Measurements from ENCODE around the gene PPP1CA.
"Not testable (repeated sequence)": the region's sequence is repeated elsewhere in the genome, so short reads cannot be mapped to it uniquely, and the experiment has no call there.

The PPP1CA gene

DNA sequence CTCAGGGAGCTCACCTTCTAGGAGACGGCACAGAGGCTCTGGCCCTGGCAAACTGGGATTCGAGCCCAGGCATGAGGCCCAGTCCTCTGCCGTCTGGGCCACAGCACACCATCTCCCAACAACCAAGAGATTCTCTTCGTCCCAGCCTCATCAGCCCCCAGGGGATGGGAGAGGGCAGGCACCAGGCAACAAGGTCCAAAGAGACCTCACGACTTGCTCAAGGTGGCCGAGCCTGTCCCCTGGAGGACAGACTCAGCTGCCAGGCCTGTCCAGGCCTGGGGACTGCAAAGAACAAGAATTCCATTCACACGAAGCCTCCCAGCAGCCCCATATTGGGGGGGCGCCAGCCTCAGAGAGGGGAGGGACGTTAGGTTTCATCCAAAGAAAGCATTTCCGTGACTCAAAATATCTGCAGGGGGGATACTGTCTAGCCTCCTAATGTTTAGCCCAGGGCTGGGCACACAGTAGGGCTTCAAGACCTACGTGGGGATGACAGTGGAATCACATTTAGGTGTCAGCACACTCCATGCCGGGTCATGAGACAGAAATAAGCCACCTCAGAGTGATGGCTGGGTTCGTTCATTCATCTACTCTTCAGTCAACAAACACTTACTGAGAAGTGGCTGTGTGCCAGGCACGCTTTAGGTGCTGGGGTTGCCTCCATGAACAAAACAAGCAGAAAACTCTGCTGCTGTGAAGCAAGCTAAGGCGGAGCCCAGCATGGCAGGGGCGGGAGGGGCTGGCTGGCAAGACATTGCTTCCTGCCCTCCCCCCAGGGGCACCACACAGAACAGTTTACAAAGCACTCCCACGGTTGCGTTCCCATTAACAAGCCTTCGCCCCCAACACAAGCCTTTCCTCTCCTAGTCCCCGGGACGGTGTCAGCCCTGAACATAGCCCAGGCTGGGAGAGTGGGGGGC, 15.0 kb upstream of the PPP1CA start:
- no peak for DNase-seq

DNA sequence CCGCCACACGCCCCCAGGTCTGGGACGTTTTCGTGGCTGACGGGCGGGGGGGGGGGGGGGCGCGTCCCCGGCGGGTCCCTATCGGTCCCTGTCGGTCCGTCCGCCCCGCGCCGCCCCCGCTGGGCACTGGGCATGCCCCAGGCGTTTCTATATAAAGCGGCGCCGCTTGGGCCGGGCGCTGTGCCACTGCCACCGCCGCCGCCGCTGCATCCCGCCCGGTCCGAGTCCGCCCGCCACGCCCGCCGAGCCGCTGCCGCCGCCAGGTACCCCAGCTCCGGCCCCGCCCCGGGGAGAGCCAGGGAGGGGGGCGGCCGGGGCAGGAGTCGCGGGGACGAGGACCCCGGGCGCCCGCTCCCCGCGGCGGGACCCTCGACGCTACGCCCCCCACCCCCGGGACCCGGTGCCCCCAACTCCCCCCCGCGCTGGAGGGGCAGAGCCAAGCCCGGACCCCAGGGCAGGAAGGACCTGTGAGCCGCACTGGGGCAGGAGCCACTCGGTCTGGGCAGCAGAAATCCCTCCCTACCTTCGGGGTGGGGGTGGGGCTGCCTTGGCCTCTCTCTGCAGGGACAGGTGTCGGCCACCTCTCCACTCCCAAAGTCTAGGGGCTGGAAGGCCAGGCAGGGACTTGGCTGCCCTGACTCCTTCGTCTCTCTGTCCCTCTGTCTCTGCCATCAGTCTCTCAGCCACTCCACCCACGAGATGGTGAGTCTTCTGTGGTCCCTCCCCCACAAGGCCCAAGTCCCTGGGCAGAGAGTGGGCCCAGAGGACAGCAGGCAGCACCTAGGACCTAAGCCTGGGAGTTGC, 14.0 kb upstream of the PPP1CA start, which contains the start of gene CARNS1:
TSS of gene CARNS1 (plus strand) at position 178 of the 804 bp plus-strand sequence. CDS start at position 700, 522 bp downstream.
- DNase-seq = no peak

DNA sequence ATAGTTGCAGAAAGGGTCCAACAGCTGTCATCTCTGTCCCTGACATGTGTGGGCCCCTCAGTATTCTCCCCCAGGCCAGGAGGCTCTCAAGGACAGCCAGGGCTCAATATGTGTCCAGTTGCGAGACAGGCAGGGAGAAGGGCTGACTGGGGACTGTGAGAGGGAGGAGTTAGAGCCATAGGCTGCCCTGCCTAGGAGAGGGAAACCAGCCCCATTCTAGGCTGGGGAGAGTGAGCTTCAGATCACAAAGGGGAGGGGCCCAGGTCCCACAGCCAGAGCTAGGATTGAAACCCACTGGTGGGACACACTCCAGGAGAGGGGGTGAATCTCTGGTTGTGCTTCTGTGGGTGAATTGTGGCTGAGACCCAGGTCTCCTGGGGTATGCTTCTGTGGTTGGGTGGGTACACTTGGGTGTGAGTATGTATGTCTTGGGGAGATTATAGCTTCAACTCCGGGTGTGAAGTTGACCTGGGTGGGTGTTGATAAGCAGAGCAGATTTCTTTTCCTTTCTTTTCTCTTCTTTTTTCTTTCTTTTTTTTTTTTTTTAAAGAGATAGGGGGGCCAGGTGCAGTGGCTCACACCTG, 11.7 kb upstream of the PPP1CA start:
- no peak for DNase-seq

DNA sequence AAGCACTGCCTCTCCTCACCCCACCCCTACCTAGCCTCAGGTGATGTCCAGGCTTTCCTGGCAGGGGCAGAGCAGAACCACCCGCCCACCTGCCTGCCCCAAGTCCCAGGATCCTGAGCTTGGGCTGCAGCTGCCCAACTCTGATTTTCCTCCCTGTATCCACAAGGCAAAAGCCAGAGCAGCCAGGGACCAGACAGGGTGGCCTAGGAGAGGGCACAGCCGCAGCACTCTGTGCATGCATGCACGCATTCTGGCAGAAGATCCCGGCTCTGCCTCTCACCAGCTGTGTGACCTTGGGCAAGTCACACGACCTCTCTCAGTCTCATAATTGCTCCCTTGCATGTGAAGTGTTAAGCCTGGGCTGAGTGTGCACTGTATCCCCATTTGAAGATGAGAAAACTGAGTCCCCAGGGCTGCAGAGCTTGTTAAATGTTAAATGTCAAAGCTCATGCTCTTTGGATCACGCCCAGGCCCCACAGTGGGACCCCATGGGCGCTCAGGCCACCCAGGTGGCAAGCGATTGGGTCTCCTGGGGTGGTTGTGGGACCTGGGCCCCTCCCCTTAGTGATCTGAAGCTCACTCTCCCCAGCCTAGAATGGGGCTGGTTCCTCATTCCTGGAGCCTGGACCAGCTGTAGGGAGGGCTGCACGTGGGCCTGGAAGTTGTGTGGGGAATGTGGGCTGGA, 11.0 kb upstream of the PPP1CA start:
- DNase-seq = no peak

DNA sequence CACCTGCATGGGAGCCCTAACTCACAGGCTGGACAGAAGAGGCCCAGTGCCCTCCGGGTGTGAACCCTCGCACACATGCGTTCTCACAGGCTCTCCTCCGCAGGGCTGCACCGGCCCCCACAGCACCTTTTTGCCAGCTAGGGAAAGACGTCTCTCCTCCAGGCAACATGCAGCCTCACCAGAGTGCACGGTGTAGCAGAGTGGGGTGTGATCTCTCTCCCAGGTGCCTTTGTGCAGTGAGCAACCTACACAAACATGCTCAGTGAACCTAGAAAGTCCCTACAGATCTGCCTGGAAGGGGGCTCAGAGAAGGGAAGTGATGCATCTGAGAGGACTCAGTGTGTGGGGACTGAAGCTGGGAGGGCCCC, 10.1 kb upstream of the PPP1CA start:
- DNase-seq = no peak

DNA sequence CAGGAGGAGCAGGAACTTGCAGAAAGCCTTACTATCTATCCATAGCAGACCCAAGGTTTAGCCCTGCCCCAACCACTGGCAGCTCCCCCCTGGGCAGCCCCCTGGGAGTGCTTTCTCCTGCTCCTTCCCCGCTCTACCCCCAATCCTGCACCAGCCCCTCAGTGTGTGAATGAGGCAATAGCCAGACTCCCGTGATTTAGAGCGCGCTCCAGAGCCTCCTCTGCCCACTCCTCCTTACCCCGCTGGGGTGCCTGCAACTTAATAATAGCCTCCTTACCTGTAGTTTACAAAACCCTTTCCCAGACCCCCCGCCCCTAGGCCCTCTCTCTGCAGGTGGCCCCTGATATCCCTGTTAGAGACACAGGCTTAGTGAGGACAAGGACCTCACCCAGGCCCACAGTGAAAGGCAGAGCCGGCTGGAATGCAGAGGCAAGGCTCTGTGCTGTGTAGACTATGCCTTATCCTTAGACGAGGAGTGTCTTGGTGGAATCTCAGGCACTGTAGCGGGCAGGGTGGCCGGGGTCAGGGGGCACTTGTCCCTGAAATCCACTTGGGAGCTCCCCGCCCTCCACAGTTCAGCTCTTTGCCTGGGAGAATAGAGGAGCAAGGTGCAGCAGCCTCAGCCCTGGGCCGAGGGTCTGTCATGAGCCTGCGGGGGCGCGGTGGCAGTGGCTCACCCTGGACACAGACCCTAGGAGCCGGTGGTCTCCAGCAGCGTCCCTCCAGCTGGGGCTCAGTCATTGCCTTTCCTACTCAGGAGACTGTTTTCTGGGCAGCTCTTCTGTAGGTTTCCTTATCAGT, 9.5 kb upstream of the PPP1CA start:
- DNase-seq = no peak

DNA sequence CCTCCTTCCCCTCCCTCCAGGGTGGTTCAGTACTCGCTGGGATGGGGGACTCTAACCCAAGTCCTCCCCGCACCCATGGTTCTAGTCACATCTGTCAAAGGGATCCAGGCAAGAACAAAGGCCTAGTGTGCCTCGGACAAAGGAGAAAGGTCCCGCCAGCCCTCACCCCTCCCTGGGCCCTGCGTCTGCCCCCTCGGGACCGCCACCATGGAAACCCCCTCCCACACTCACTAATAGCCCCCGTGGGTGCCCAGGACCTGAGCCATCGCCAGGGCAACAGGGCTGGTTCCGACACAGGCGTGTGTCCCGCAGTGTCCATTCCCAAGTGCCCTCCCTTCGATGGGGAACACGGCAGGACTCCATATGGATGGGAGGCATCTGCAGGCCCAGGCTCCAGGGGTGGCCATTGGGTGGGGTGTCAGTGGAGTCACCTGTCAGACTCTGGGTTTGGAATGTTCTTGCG, 8.7 kb upstream of the PPP1CA start:
- DNase-seq = no peak

DNA sequence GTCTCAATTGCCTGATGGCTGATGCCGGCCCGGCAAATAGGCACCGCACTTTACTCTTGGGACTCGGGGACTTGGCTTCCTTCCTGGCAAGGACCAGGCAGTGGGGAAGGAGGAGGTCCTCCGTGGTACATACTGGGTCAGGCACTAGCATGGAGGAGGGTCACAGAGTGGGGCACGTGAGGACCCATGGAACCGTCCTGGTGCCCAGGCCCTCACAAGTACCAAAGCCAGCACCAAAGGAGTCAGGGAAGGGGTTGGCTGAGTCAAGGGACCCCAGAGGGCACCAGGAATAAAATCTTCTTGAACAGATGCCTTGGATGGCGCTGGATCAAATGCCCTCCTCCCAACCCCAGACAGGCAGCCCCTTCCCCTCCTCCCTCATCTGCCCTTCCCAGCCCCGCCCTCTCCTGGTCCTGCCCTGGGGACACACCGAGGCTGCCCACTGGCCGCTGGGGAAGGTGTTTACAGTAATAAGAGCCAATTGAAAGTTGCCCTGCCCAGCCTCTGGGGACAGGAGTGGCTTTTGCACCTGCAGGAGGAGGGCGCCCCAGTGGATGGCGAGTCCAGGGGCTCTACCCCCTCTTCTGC, 8.2 kb upstream of the PPP1CA start:
- DNase-seq = no peak

DNA sequence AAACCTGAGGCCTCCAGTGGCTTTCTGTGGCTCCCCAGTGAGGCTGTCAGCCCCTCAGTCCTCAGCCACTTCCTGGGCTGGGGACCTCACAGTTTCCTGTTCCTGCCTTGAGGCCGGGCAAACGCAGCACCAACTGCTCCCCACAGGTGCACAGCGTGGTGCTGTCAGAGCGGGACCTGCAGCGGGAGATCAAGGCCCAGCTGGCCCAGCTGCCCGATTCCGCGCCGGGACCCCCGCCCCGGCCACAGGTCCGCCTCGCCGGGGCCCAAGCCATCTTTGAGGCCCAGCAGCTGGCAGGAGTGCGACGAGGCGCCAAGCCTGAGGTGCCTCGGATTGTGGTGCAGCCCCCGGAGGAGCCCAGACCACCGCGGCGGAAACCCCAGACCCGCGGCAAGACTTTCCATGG, 7.6 kb upstream of the PPP1CA start:
- DNase-seq = no peak

DNA sequence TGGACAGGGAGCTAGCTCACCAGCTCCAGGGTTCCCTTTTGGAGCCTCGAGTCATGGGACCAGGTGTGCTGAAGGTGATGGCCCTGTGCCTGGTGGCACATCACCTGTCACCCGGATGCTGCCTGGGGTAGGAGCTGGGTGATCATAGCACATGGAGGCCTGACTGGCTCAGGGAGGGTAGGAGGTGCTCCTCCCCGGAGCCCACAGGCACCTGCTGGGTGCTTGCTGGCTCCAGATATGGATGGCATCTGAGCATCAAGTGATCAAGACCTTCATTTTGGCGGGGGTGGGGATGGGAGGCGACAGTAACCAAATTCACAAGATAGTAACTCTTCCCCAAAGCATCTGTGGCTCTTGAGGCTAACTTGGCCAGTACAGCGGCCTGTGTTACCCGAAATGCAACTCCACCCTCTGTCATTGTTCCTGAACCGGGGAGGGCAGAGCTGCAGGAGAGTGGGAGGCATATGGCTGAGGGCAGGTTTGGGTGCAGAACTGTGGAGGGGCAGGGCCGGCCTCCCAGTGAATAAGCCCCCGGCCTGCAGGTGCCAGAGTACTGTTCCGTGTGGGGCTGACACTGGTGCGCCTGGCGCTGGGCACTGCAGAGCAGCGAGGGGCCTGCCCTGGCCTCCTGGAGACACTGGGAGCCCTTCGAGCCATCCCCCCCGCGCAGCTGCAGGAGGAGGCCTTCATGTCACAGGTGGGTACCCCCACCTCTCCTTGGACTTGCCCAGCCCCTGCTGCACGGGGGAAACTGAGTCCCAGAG, 7.0 kb upstream of the PPP1CA start:
- no peak for DNase-seq

DNA sequence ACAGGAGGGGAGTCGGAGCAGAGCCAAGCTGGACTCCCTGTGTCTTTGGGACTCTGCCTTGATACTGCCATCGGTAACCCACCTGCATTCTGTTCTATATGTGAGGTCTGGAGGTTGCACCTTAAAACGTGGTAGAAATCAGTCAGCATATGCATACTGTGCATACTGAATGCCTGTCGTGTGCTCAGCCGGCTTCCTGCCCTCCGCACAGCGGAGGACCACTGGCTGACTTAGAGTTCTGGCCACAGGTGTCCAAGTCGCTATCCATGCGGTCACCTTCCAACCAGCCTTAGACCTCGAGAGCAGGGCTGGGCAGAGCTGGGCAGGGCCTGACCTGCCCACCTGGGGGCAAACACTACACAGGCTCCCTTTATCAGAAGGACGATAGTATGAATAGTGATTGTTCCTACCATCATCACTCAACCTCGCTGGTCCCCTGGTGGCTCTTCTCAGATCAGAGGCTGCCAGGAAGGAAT, 6.1 kb upstream of the PPP1CA start:
- no peak for DNase-seq

DNA sequence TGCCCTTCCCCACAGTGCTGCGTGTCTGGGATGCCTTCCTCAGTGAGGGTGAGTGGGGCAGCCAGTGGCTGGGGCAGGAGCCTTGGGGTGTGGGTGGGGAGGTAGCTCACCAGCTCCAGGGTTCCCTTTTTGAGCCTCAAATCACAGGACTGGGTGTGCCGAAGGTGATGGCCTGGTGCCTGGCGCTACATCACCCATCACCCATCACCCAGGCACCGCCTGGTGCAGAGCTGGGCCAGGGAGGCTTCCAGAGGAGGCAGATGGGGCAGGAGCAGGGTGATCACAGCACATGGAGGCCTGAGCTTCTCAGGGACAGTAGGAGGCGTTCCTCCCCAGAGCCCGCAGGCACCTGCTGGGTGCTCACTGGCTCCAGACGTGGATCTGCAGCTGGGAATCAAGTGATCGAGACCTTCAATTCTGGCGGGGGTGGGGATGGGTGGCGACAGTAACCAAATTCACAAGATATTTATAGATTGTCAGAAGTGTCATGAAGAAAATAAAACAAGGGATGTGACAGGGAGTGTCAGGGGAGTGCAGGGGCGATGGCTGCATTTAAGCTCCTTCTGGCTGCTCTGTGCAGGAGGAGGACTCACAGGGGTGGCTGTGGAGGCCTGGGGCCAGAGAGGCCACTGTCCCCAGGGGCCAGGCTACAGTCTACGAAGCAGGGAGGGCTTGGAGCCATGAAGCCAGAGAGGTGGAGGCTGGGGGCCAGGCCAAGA, 5.5 kb upstream of the PPP1CA start:
- DNase-seq = no peak

DNA sequence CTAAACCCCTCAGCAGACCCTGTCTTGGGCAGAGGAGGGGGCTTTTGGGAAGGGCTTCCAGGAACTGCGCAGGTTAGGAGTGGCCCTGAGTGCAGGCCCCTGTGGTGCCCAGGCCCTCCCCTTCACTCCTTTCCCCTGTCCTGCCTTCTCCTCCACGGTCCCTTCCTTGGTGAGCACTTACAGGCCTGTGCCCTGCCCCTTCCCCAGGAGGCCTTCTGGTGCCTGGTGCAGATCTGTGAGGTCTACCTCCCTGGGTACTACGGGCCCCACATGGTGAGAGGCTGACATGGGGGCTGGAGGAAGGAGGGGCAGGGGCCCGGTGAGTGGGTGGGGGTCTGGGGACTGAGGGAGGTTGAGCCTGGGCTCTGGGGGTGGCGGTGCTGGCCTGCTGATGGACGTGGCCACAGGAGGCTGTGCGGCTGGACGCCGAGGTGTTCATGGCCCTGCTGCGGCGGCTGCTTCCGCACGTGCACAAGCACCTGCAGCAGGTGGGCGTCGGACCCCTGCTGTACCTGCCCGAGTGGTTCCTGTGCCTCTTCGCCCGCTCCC, 4.8 kb upstream of the PPP1CA start:
- no peak for DNase-seq

DNA sequence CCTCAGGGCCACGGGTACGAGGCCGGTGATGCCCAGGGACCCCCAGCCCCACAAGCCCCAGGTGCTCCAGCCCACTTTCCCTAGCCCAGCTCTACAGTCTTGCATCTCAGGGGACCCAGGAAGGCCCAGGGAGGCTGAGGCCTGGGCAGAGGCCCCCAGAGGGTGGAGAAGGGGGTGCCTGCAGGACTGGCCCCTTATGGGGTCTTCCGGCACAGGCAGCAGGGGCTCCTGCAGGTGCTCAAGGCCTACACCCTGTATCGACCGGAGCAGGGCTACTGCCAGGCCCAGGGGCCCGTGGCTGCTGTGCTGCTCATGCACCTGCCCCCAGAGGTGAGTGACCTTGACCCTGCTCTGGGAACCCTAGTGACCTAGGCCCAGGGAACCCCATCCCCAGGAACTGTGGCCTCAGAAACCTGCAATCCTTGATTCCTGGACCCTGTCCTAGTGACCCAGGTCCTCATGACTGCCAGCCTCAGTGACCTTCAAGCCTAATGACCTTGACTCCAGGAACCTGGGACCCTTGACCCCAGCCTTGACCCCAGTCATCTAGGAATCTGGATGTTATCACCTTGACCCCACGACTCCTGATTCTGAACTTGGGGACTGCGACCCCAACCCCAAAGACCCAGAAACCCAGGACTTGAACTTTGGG, 4.2 kb upstream of the PPP1CA start:
- no peak for DNase-seq

DNA sequence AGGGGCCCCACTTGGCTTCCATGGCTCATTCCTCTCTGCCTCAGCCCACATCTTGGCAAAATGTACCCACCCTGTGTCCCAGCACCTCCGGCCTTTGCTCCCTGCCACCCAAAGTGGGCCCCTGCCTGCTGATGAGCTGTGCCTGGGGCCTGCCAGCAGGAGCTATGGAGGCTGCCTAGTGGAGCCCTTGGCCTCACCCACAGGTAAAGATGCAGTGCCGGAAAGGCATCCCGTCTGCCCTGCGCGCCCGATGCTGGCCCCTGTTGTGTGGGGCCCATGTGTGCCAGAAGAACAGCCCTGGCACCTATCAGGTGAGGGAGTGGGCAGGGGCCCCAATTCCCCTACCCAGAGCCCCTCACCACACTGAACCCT, 3.5 kb upstream of the PPP1CA start:
- no peak for DNase-seq

DNA sequence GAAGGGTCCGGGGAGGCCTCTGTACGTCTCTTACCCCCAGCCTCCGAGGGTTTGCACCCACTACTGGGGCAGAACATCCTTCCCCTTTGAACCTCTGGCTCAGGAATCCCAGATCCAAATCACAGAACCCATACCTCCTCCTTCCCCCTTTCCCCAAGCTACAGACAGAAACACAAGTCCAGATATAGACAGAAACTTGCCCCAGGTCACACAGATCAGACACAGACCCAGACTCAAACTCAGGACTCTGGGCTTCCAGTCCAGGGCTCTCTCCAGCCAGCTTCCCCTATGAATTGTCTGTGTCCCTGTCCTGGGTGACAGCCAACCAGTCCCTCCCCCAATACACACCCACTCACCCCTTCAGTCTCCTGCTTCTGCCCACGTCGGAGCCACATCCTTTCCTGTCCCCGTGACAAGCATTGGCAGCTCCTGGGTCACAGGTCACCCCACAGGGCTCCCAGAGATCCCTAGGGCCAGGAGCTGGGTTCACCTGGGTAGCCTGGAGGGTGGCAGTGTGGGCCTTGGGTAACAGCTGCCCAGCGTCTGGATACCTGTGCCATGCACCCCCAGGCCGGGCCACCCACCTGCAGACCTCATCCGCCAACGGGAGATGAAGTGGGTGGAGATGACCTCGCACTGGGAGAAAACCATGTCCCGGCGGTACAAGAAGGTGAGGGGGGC, 3.0 kb upstream of the PPP1CA start:
- no peak for DNase-seq

DNA sequence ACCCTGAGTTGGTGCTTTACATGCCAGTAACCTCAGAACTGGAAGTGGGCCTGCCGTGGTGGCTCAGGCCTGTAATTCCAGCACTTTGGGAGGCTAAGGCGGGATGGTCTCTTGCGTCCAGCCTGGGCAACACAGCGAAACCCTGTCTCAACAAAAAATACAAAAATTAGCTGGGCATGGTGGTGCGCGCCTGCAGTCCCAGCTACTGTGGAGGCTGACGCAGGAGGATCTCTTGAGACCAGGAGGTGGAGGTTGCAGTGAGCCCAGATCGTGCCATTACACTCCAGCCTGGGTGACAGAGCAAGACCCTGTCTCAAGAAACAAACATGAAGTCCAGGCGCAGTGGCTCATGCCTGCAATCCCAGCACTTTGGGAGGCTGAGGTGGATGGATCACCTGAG, 1.4 kb upstream of the PPP1CA start:
- DNase-seq = not testable (repeated sequence)

DNA sequence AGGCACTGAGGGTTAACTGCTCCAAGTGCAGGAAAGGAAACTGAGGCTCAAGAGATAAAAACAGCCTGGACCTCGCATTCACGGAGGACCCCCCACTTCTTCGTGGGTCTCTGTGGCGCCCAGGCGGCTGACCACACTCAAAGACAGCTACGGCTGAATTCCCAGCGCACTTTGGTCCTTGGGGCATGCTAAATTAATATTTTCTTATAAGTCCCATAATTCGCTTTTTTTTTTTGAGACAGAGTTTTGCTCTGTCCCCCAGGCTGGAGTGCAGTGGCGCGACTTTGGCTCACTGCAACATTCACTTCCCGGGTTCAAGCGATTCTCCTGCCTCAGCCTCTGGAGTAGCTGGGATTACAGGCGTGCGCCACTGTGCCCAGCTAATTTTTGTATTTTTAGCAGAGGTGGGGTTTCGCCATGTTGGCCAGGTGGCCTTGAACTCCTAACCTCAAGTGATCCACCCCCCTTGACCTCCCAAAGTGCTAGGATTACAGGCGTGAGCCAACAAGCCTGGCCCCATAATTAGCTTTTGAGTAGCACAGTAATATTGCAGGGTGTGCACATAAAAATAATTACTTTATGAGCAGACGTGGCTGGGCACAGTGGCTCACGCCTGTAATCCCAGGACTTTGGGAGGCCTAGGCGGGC, 658 bp upstream of the PPP1CA start:
- not testable (repeated sequence) for DNase-seq

Data from eye (tissue), 1 donor.